Dermis microvascular lymphatic vessel endothelial cell (primary cell): ENCODE data around the gene RGS9. TPM values are rescaled to one million over a fixed set of nuclear protein-coding genes. Genes with fewer than 3 reads are reported as not detected.

ENCODE experiments used
- DNase-seq, 2 donors: peaks; one replicate each; pipeline versions ENCODE4 v3.0.0 to v3.0.0-alpha.2; 2010; ENCODE audit warnings: low read depth in 2 of 2
- total RNA-seq: library from RNA; depleted of rRNA; stranded (reverse); fragments of >200 nt; gene quantifications from 2 replicates; pipeline ENCODE4 v1.2.1, GENCODE V29; 2014

RGS9 gene
- total RNA-seq, 1 donor from 2014 or later: 0.64 TPM

DNA sequence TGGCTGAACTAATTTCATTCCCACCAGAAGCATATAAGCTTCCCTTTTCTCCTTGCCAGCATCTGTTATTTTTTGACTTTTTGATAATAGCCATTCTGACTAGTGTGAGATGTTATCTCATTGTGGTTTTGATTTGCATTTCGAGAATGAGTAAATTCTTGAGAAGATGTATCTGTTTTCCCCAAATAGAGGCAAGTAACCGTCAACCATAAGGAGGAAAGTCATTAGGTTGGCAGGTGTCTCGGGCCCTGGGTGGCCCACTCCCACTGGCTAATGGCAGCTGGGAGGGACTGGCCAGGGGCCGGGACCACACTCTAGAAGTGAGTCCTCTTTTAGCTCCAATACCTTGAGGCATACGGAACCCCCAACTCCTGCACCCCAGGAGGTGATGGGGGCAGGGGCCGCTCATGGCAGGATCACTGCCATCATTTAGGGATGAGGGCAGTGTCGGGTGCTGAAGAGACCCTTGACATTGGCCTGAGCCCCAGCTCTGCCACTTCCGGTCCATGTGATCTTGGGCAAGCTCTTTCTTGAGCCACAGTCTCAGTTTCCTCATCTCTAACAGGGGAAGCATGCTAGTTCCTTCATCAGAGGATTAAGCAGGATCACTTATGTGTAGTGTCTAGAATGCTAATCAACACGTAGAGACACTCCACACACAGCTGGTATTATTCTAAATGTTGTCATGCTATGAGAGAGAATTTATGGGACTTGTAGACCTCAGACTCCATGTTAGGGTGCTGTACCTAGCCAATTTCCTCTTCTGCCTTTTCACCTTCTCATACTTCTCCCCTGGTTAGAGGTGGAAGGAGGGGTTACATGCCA lies 44.3 kb downstream of the RGS9 start:
- DNase-seq: no peak

DNA sequence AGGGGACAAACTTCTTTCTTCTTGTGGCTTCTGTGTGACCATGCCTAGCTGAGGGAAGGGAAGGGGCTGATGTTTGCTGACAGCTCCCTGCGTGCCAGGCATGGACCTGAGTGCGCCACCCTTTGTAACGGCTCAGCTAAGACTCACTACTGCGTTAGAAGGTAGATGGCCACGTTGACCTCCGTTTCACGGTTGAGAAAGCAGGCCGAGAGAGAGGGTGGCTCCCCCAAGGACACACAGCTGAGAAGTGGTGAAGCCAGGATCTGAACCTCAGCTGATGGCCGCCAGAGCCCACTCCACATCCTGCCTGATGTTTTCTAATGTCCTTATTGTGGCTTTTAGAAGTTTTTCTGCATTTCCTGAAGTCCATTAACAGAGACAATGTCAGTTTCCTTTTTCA lies 45.1 kb downstream of the RGS9 start:
- no peak for DNase-seq

DNA sequence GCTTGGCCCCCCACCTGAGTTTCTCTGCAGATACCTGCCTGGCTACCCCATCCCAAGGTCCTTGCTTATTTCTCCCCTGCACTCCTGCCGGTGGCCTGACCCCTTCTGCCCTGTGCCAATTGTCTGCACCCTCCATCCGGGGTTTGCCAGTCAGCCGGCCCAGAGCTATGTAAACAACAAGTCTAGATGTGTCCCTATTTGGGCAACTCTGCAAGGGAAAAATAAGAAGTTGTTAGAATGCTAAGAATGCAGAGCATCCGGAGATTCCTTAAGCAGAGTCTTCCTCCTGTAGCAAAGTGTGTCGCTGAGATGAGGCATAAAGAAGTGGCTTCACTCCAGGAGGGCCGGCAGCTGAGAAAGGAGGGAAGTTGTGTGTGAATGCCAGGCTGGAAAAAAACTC lies 46.6 kb downstream of the RGS9 start:
- peak in 1 of 2 donors; percentile 52 for DNase-seq

DNA sequence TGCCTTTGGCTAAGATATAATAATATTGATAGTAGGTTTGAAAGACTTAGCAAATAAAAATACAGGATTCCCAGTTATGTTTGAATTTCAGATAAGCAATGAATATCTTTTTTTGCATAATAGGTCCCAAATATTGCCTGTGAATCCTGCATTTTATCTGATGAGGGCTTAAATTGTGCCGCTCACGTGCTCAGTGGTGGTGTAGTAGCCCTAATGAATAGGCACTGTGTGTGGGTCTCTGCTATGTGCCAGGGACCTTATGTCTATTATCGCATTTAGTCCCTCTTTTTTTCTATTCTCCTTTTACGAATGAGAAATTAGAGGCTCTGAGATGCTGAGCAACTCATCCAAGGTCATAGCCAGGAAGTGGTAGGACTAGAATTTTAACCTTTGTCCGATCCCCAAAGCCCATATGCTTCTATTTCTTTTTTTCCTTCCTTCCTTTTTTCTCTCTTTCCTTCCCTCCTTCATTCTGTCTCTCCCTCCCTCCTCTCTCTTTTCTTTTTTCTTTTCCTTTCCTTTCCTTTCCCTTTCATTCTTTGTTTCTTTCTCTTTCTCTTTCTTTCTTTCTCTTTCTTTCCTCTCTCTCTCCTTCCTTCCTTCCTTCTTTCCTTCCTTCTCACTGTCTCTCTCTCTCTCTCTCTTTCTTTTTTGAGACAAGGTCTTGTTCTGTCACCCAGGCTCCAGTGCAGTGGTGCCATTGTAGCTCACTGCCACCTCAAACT lies 47.2 kb downstream of the RGS9 start:
- DNase-seq: no peak

DNA sequence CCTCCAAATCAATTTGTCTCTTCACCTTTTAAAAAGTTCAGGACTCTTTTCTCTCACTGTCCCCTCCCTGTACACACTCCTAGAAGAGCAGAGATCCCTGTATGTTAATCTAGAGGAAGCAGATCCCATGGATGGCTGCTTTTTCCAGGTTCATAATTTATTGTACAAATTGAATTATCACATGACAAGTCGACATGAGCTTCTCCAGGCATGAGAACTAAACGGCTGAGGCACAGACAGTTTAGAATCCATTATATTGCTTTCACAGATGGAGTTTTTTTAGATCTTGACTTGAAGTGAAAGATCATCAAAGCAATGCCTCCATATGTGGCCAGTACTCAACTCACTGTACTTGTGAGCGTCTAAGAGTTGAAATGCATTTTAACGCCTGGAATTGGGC lies 47.9 kb downstream of the RGS9 start:
- DNase-seq: no peak

DNA sequence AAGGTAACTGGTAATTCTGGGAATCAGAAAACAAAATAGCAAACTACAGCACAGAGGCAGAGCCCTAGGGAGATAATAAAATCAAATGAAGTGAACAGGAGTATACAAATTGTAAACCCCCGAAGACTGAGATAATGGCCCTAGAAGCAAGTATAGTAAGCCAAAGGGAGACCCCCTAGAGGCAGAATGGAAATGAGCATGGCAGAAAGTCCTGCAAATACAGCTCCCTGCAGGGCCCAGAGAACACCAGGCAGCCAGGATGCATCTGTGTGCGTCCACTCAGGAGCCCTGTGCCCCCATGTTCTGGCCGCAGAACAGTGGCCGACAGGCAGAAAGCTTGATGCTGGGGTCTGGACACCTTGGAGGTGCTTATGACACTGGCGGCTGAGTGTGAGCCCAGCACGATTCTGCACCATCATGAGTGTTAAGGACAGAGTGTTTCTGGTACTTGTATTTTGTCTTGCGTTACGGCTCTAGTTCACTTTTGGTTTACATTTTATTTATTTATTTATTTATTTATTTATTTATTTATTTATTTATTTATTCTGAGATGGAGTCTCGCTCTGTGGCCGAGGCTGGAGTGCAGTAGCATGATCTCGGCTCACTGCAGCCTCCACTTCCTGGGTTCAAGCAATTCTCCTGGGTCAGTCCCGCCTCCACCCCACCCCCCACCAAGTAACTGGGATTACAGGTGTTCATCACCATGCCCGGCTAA lies 48.7 kb downstream of the RGS9 start:
- DNase-seq: no peak

DNA sequence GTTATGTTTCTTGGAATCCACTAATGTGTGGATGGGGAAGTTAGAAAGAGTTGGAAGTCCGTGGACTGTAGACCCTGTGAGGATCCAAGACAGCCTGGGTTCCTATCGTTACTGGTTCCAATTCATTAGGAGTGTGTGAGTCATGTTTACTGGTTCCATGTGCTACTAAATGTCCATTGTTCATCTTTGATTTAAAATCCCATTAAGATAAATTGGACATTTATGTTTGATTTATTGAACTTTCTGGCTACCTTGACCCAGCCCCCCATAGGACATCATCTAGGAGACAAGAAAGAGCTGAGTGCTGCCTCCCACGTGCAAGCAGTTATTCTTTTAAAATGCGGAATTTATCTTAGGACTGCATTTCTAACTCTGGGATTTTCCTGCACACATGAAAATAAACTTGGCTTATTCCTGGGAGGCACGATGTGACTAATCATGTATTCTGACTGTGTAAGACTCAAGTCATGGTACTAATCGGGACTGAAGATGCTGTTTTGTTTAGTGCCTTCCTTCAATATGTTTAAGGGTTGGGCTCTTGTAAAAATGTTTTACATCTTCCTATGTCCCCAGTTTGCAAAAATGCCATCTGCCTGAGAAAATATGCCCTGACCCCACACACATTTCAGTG lies 53.4 kb downstream of the RGS9 start:
- DNase-seq: no peak

DNA sequence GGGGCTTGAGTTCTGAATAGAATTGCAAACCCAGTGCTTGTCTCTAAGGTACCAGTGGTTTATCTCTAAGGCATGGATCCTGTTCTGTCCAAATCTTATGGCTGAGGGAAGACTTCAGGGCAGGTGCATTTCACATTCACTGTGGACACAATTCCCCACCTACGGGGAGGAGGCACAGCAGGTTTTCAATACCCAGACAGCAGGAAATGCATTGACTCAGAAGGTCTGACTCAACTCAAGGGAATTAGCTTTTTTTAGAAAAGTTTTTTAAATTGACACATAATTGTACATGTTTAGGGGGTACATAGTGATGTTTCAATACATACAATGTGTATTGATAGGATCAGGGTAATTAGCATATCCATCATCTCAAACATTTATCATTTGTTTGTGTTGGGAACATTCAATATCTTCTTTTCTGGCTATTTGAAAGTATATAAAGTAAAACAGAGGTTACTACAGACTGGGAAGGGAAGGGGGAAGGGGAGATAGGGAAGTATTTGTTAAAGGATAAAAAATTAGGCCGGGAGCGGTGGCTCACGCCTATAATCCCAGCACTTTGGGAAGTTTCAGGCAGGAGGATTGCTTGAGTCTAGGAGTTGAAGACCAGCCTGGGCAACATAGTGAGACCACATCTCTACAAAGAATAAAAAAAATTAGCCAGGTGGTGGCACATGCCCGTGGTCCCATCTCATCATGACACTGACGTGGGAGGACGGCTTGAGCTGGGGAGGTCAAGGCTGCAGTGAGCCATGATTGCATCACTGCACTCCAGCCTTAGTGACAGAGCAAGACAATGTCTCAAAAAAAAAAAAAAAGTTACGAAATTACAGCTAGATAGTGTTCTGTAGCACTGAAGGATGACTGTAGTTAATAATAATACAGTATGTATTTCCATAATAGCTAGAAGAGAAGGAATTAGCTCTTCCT lies 54.9 kb downstream of the RGS9 start:
- peak in 1 of 2 donors; percentile 78 for DNase-seq

DNA sequence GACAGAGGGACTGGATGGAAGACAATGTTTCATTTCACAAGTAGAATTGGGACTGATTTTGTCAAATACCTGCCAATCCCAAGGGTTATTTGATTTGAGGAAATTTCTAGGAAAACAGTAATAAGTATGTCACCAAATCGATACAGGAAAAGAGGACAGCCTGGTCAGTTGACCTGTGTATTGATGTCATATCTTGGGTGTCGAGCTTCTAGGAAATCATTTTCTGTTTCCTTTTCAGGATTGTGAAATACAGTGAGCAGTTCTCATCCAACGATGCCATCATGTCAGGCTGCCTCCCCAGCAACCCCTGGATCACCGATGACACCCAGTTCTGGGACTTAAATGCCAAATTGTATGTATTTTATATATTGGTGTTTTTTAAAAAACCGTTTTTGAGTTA lies 56.1 kb downstream of the RGS9 start:
- no peak for DNase-seq

DNA sequence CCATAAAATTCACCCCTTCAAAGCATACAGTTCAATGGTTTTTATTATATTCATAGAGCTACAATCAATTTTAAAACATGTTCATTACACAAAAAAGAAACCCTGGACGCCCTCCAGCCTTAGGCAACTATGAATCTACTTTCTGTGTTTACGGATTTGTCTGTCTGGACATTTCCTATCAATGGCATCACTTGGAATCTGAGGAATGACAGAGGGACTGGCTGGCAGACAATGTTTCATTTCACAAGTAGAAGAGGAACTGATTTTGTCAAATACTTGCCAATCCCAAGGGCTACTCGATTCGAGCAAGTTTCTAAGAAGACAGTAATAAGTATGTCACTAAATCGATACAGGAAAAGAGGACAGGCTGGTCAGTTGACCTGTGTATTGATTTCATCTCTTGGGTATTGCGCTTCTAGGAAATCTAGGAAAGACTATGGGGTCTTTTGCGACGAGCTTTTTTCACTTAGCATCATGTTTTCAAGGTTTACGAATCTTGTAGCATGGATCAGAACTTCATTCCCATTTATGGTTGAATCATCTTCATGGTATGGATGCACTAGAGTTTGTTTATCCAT lies 56.6 kb downstream of the RGS9 start:
- DNase-seq: peak in 1 of 2 donors; percentile 24

DNA sequence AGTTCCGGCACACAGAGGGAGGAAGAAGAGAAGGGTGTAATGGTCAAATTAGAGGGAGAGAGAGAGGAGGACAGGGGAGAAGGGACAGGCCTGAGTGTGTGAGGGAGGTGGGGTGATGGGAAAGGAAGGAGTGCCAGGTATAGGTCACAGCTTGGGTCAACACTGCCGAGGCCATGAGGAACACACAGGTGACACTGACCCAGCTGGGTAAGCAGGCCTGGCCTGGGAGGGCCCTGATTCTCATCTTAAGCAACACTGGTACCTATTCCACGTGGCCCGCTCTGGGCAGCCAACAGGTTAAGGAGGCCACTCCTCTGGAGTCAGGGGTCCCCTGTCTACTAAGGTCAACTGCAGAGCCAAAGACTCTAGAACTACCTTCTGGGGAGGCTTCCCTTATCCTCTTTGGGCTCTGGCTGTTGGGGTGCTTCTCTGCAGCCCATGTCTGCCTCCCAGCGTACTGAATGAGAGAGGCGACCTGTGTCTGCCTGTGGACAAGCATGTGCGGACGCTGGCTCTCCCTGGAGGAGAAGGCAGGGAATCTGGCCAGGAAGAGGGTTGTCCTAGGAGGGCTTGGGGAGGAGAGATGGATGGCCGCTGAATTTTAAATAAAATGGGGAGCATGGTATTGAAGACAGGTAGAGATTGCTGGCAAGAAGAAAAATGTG lies 57.6 kb downstream of the RGS9 start:
- DNase-seq: no peak

DNA sequence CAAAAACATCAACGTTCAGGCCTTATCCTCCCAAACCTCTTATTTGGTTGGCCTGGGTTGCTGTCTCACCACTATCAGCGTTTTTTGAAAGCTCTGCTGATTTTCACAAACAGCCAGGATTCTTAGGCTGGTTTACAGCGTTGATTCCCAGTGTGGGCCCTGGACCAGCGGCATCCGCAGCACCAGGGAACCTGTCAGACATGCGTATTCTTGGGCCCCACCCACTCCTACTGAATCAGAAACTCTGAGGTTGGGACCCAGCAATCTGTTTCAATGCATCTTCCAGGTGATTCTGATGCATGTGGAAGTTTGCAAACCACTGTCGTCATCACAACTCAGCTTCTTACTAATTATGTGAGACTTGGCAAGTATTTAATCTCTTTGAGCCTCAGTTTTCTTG lies 58.5 kb downstream of the RGS9 start:
- no peak for DNase-seq

DNA sequence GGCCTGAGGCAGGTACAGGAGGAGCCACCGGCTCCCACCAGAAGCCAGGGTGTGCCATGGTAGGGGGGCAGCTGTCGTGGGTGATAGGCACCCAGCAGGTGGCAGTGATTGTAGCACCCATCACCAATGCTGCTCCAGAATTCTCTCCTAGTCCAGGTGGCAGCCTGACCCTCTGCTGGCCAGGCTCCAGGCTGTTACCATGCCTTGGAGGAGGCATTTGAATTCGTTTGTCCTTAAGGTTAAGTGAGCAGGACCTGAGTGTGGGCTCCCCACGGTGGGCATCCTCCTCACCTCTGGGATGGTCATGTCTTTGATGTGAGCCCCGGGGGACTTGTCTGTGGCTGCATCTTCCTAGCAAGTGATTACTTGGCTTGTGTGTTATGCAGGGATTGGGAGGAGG lies 59.4 kb downstream of the RGS9 start:
- no peak for DNase-seq

DNA sequence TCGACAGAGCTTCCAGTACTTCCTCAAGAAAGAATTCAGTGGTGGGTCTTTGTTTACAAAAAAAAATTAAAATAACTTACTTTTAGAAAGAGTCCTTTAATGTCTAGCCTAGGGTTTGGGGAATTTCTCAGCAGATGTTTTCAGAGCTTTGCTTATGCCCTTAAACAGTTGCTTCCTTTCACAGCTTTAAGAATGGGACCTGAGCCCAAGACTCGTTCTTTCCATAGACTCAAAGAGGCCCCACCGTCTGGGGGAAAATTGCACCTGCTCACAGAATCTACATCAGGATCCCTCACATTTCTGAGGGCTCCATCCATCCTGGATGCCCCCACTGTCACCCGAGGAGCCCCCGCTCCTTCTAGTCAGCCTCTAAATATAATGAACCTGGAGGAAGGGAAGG lies 60.0 kb downstream of the RGS9 start:
- no peak for DNase-seq

DNA sequence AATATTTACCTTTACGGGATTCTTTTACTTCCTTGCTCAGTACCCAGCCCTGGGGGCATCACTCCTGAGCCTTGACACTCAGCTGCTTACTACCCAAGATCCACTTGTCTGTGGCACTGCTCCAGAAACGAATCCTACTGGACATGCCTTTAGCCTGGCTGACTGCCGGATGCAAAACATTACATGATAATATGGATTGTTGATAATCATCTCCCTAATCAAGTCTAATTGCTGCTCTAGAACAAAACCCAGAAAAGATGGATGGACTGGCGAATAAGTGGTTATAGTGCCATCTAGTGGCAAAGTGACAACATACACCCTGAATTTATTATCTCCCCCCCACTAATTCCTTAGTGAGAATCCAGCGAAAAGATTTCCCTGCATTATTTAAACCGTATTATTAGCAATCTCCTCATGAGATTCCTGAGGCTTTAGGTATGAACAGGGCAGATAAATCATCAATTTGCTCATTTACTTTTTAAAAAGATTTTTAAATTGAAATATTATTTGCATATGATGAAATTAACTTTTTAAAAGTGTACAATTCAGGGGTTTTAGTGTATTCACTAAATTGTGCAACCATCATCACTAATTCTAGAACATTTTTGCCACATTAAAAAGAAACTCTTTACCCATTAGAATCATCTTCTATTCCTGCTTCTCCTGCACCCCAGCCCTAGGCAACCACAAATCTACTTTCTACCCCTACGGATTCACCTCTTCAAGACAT lies 61.6 kb downstream of the RGS9 start:
- DNase-seq: peak; percentile 55 to 74

DNA sequence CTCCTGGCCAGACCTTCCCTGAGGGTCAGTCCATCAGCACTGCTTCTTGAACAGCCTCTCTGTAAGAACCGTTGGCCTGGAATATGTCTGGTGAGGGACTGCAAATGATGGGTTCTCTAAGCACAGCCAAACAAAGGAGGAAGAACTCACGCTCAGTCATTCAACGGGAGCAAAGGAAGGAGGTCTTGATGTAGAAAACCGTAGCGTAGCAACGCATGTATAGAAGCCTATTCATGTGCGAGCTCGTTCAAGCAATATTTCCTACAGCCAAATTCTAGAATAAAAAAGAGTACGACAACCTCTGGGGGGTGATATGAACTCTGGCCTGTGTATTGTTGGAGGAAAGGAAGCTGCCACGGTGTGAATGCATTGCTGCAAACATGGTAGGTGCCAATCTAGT lies 64.2 kb downstream of the RGS9 start:
- no peak for DNase-seq

DNA sequence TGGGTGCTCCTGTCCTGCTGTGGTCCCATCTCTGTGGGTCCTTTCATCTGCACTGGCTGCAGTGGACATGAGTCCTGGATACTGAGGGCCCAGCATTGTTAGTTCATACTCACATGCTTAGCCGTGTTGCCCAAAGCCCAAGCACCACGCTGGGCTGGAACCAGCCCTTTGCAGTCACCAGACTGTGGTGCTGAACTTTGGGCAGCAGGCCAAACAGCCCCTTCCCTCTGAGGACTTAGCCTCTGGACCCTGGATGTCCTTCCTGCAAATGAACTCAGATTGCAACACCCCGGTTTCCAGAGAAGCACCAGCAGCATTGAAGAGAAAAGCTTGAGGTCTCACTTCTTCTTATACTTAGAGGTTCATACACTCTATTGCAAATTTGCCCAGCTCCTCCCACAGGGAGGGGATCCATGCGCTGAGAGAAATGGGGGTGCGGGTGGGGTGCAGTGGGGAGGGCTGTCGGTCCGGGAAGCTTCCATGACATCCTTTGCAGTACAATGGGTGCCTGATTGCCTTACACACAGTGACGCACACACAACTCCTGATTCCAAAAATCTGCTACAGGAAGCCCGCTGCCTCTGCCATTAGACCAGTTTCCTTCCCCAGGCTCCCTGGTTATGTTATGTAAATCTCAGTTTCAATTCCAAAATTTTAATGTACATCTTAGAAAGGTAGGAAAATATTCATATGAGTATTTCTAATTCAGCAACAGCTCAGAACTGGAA lies 65.8 kb downstream of the RGS9 start:
- DNase-seq: no peak

DNA sequence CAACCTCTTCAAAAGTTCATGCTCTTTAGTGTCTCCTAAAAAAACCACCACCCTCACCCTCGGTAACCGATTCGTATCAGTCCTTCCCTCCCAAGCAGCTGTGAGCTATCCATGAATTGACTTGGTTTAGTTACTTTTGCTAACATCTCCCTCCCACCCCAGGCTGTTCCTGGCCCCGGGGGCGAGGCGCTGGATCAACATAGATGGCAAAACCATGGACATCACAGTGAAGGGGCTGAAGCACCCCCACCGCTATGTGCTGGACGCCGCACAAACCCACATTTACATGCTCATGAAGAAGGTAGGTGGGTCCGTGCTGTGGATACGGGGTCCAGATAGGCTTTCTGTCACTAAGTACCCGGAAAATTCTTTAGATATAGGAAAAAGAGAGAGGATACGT lies 66.8 kb downstream of the RGS9 start:
- no peak for DNase-seq

DNA sequence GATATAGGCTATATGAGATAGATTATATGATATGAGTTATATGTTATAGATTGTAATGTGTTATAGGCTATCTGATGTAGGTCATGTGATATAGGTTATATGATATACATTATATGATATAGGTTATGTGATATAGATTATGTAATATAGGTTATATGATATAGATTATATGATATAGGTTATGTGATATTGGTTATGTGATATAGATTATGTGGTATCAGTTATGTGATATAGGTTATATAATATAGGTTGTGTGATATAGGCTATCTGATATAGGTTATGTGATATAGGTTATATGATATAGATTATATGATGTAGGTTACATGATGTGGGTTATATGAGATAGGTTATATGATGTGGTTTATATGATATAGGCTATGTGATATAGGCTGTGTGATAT lies 68.5 kb downstream of the RGS9 start:
- DNase-seq: no peak
